ENCODE results near the gene LDLRAD4. TPM values are rescaled to one million over a fixed set of nuclear protein-coding genes. Genes with fewer than 3 reads are reported as not detected.

LDLRAD4 gene
- total RNA-seq, 1 experiment from 2014 or later: 3.6 TPM

DNA sequence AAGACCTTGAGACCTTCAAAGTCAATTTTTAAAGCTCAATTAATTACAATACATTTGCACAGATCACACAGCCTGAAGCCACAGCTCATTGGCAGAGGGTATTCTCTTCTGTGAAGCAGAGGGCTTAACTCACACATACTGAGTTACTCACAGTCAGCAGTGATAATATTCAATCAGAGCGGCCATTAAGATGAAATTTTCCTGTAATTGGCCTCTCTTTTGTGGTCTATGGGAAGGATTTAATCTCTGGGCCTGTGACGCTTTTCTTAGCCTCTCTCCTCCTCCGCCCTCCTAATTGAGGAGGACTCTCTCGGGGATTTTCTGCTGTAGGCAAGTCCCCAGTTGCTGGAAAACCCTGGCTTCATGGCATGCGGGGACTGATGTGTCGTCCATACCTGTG lies 12.3 kb upstream of the LDLRAD4 start:
- no peak overlapping the region for H3K4me3 ChIP-seq (ENCODE audit: low read depth, low read length, poor library complexity, severe bottlenecking)
- no peaks in the 10 kb centered on the region for H3K4me1 ChIP-seq (ENCODE audit: insufficient read depth, low read length, poor library complexity, severe bottlenecking)
- no TSS peak for BruUV-seq (replicated peaks)
- H3K27me3 ChIP-seq (replicated peaks; ENCODE audit: insufficient read depth, low read depth, low read length, poor library complexity): peaks cover 4% of the 10 kb centered on the region
- H3K27ac ChIP-seq (ENCODE audit: low read depth, low read length, poor library complexity, severe bottlenecking): no peak overlapping the region
- TF ChIP-seq EZH2 (IDR thresholded peaks at IDR 0.05; ENCODE audit: borderline replicate concordance, low read depth, low read length, poor library complexity, severe bottlenecking): no peak
- TF ChIP-seq, protein P1, sequence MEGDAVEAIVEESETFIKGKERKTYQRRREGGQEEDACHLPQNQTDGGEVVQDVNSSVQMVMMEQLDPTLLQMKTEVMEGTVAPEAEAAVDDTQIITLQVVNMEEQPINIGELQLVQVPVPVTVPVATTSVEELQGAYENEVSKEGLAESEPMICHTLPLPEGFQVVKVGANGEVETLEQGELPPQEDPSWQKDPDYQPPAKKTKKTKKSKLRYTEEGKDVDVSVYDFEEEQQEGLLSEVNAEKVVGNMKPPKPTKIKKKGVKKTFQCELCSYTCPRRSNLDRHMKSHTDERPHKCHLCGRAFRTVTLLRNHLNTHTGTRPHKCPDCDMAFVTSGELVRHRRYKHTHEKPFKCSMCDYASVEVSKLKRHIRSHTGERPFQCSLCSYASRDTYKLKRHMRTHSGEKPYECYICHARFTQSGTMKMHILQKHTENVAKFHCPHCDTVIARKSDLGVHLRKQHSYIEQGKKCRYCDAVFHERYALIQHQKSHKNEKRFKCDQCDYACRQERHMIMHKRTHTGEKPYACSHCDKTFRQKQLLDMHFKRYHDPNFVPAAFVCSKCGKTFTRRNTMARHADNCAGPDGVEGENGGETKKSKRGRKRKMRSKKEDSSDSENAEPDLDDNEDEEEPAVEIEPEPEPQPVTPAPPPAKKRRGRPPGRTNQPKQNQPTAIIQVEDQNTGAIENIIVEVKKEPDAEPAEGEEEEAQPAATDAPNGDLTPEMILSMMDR (conservative IDR thresholded peaks at IDR 0.05; ENCODE audit: low read depth, low read length): no peak
- POLR2A ChIA-PET (ENCODE audit: low non-redundant PET): no interaction called here
- no peaks in the 10 kb centered on the region for H3K9me3 ChIP-seq (ENCODE audit: low read depth, low read length, poor library complexity, severe bottlenecking)
- CTCF ChIA-PET: interaction anchor here (0.6 kb wide), 1 partner anchor 49 kb away, joined by 8 read pairs; no protein-coding TSS in a partner anchor
- intact Hi-C loops (cut with micrococcal nuclease; ENCODE audit: unreplicated experiment): no loop called here
- no peaks in the 10 kb centered on the region for H3K36me3 ChIP-seq (ENCODE audit: insufficient read depth, low read length, poor library complexity, severe bottlenecking)
- no peak for DNase-seq (ENCODE audit: low spot score)

DNA sequence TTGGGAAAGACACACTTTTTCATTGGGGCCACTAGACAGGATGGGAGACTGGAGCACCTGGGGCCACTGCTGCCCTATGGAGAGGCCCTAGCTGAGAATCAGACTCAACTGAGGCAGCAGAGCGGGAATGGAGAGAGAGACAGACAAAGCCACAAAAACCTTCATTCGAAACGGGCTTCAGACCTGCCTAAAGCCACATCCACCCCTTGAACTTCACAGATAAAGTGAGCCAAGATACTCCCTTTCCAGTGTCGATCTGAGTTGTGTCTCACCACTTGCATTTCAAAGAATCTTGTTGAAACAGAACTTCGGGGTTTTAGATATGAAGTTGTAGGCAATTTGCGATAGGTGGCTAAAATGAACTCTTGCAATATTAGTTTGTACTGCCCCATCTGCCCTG lies 11.3 kb upstream of the LDLRAD4 start:
- H3K4me3 ChIP-seq (ENCODE audit: low read depth, low read length, poor library complexity, severe bottlenecking): no peak overlapping the region
- intact Hi-C loops (cut with micrococcal nuclease; ENCODE audit: unreplicated experiment): no loop called here
- POLR2A ChIA-PET (ENCODE audit: low non-redundant PET): no interaction called here
- TF ChIP-seq, protein P1 (conservative IDR thresholded peaks at IDR 0.05; ENCODE audit: low read depth, low read length): no peak
- no peak for TF ChIP-seq EZH2 (IDR thresholded peaks at IDR 0.05; ENCODE audit: borderline replicate concordance, low read depth, low read length, poor library complexity, severe bottlenecking)
- no peaks in the 10 kb centered on the region for H3K4me1 ChIP-seq (ENCODE audit: insufficient read depth, low read length, poor library complexity, severe bottlenecking)
- H3K9me3 ChIP-seq (ENCODE audit: low read depth, low read length, poor library complexity, severe bottlenecking): no peaks in the 10 kb centered on the region
- CTCF ChIA-PET: interaction anchor here (1.1 kb wide), 1 partner anchor 9 kb away, joined by 3 read pairs; no protein-coding TSS in a partner anchor
- no peak overlapping the region for H3K27ac ChIP-seq (ENCODE audit: low read depth, low read length, poor library complexity, severe bottlenecking)
- no peaks in the 10 kb centered on the region for H3K36me3 ChIP-seq (ENCODE audit: insufficient read depth, low read length, poor library complexity, severe bottlenecking)
- peaks cover 4% of the 10 kb centered on the region for H3K27me3 ChIP-seq (replicated peaks; ENCODE audit: insufficient read depth, low read depth, low read length, poor library complexity)
- no peak for DNase-seq (ENCODE audit: low spot score)
- BruUV-seq (replicated peaks): no TSS peak

GRCh38 chr18:13211534-13211933 lies 7.0 kb upstream of the LDLRAD4 start:
- Histone ChIP-seq H3K36me3 (ENCODE audit: insufficient read depth, low read length, poor library complexity, severe bottlenecking) (no peaks in the 10 kb centered on the region), H3K4me3 (ENCODE audit: low read depth, low read length, poor library complexity, severe bottlenecking) (no peak overlapping the region), H3K4me1 (ENCODE audit: insufficient read depth, low read length, poor library complexity, severe bottlenecking) (peaks cover under 1% of the 10 kb centered on the region), H3K9me3 (ENCODE audit: low read depth, low read length, poor library complexity, severe bottlenecking) (no peaks in the 10 kb centered on the region), H3K27me3 (replicated peaks; ENCODE audit: insufficient read depth, low read depth, low read length, poor library complexity) (peaks cover 24% of the 10 kb centered on the region), H3K27ac (ENCODE audit: low read depth, low read length, poor library complexity, severe bottlenecking) (no peak overlapping the region)
- no peak for DNase-seq (ENCODE audit: low spot score)
- intact Hi-C loops (cut with micrococcal nuclease; ENCODE audit: unreplicated experiment): loop anchor here (10.0 kb wide), 1 partner anchor 233 kb away; no protein-coding TSS in a partner anchor
- no TSS peak for BruUV-seq (replicated peaks)
- POLR2A ChIA-PET (ENCODE audit: low non-redundant PET): interaction anchor here (0.6 to 0.7 kb wide), 2 partner anchors 263 to 415 kb away, joined by 3 to 4 read pairs; no protein-coding TSS in a partner anchor
- TF ChIP-seq EZH2 (IDR thresholded peaks at IDR 0.05; ENCODE audit: borderline replicate concordance, low read depth, low read length, poor library complexity, severe bottlenecking): no peak
- TF ChIP-seq, protein P1 (conservative IDR thresholded peaks at IDR 0.05; ENCODE audit: low read depth, low read length): no peak
- CTCF ChIA-PET: no interaction called here

Measured in A673 (cell line).